Kidney (tissue), 14 donors: ENCODE results near the gene SUSD4. TPM values are rescaled to one million over a fixed set of nuclear protein-coding genes. Genes with fewer than 3 reads are reported as not detected.
"Not testable (repeated sequence)": the region's sequence is repeated elsewhere in the genome, so short reads cannot be mapped to it uniquely, and the experiment has no call there.

Experiments
- DNase-seq, 5 donors: peaks; one replicate each; pipeline ENCODE4 v3.0.0-alpha.2; 2013 to 2020
- FAIRE-seq: peaks from 2 replicates; lab custom pipeline; 2012; peaks lifted over from hg19 to GRCh38; lab: Jason Lieb, UNC
- H3K27ac ChIP-seq, 2 donors: one replicate each; pipeline ENCODE4 v1.7.0; 2013; ENCODE audit warnings: low read depth in 2 of 2, low read length in 2 of 2, inconsistent platforms in 1 of 2
- H3K27me3 ChIP-seq: one replicate; pipeline ENCODE4 v1.7.1; 2013; ENCODE audit warnings: low read length, inconsistent platforms; ENCODE audit not compliant: control insufficient read depth, insufficient read depth
- H3K36me3 ChIP-seq, 3 donors: one replicate each; pipeline versions ENCODE4 v1.7.0 to v1.7.1; 2013; ENCODE audit warnings: low read length in 3 of 3, control low read depth in 1 of 3, inconsistent platforms in 1 of 3; ENCODE audit not compliant: insufficient read depth in 3 of 3, control insufficient read depth in 2 of 3
- H3K4me1 ChIP-seq, 3 donors: one replicate each; pipeline versions ENCODE4 v1.7.0 to v1.7.1; 2013; ENCODE audit warnings: low read length in 3 of 3, inconsistent platforms in 1 of 3, low read depth in 1 of 3; ENCODE audit not compliant: control insufficient read depth in 2 of 3, insufficient read depth in 2 of 3
- H3K4me3 ChIP-seq, 3 donors: one replicate each; pipeline versions ENCODE4 v1.7.0 to v1.8.1; 2013; ENCODE audit warnings: low read length in 3 of 3, control low read depth in 1 of 3, inconsistent platforms in 1 of 3
- H3K9ac ChIP-seq, 3 donors: one replicate each; pipeline versions ENCODE4 v1.7.0 to v1.7.1; 2013; ENCODE audit warnings: low read length in 3 of 3, control low read depth in 1 of 3, inconsistent platforms in 1 of 3
- H3K9me3 ChIP-seq, 3 donors: one replicate each; pipeline versions ENCODE4 v1.7.0 to v1.7.1; 2013; ENCODE audit warnings: low read length in 3 of 3, control low read depth in 1 of 3, inconsistent platforms in 1 of 3; ENCODE audit not compliant: control insufficient read depth in 2 of 3, insufficient read depth in 1 of 3
- CTCF ChIP-seq: IDR thresholded peaks from 3 replicates; pipeline ENCODE4 v1.5.1; 2012; ENCODE audit warnings: mild to moderate bottlenecking, moderate library complexity, borderline replicate concordance; ENCODE audit not compliant: insufficient read depth; ENCODE audit errors: extremely low read depth
- intact Hi-C: fragments of 100-400 bp; cut with DNase I; formaldehyde crosslinking; loops from one replicate; pipeline ENCODE4 v1.11.1; 2022
- polyA plus RNA-seq: library from polyadenylated mRNA; stranded (reverse); fragments of 350-450 nt; fragmentation: Illumina TruSeq; extraction: RNeasy Lipid Tissue Mini Kit (QIAGEN cat#74804); gene quantifications from one replicate; pipeline ENCODE4 v1.2.3, GENCODE V29; 2014; ENCODE audit warnings: low read depth, low replicate concordance; ENCODE audit not compliant: insufficient read depth
- total RNA-seq: library from RNA; stranded (reverse); fragmentation: NEBNext Ultra II Directional; extraction: Animal tissue kit (Norgen Biotek cat#: 25700); gene quantifications from one replicate; pipeline ENCODE4 v1.2.1, GENCODE V29; 2021
- donor health status: control.
- donor health status: control.
- donor health status: control.
- donor health status: control.
- donor health status: control.
- donor health status: DM: yes; HTN: yes; CAD: no.
- donor health status: Normal renal cell carcinoma (clear cell type).

SUSD4 gene
- total and polyA plus RNA-seq, 2 donors from 2014 or later = 14.0 to 23.7 TPM

- H3K9me3 ChIP-seq = no peaks in the 10 kb centered on the region
- intact Hi-C loops = no loop called here
- DNase-seq (no peak), FAIRE-seq (no peak)
- no peak for TF ChIP-seq CTCF
- no peaks in the 10 kb centered on the region for H3K27me3 ChIP-seq
- H3K36me3 ChIP-seq = no peaks in the 10 kb centered on the region
- H3K4me1 ChIP-seq = no peaks in the 10 kb centered on the region
- H3K9ac ChIP-seq = no peak overlapping the region
- H3K27ac ChIP-seq = no peak overlapping the region
- no peak overlapping the region for H3K4me3 ChIP-seq
These were observed 74.4 kb downstream of the SUSD4 start for GRCh38 chr1:223289621-223290020.

GRCh38 chr1:223288826-223289225, 75.2 kb downstream of the SUSD4 start:
- FAIRE-seq = no peak
- H3K27me3 ChIP-seq = no peaks in the 10 kb centered on the region
- H3K27ac ChIP-seq = no peak overlapping the region
- H3K4me1 ChIP-seq = no peaks in the 10 kb centered on the region
- H3K36me3 ChIP-seq = no peaks in the 10 kb centered on the region
- DNase-seq = no peak
- H3K9me3 ChIP-seq = no peaks in the 10 kb centered on the region
- intact Hi-C loops = no loop called here
- H3K4me3 ChIP-seq = no peak overlapping the region
- H3K9ac ChIP-seq = no peak overlapping the region
- TF ChIP-seq CTCF = no peak

GRCh38 chr1:223285452-223285851, 78.5 kb downstream of the SUSD4 start:
- DNase-seq = no peak
- Histone ChIP-seq H3K27me3 (no peaks in the 10 kb centered on the region), H3K36me3 (no peaks in the 10 kb centered on the region), H3K4me1 (no peaks in the 10 kb centered on the region), H3K9me3 (no peaks in the 10 kb centered on the region), H3K4me3 (no peak overlapping the region), H3K9ac (no peak overlapping the region), H3K27ac (no peak overlapping the region)
- FAIRE-seq = no peak
- intact Hi-C loops = no loop called here
- TF ChIP-seq CTCF = no peak

GRCh38 chr1:223283697-223284096, 80.3 kb downstream of the SUSD4 start:
- H3K9ac ChIP-seq, H3K4me3 ChIP-seq, DNase-seq, FAIRE-seq, H3K4me1 ChIP-seq, H3K27ac ChIP-seq, H3K36me3 ChIP-seq, H3K9me3 ChIP-seq, intact Hi-C loops, H3K27me3 ChIP-seq: not testable (repeated sequence)

- H3K4me1 ChIP-seq, intact Hi-C loops, DNase-seq, H3K27ac ChIP-seq, H3K36me3 ChIP-seq, H3K4me3 ChIP-seq, H3K9me3 ChIP-seq, H3K27me3 ChIP-seq, FAIRE-seq, H3K9ac ChIP-seq: not testable (repeated sequence)
These were observed 85.7 kb downstream of the SUSD4 start for GRCh38 chr1:223278311-223278710.
